SW480 (cell line): Measurements from ENCODE around the gene UBE2E1.

Experiments
- DNase-seq: peaks from one replicate; pipeline ENCODE4 v3.0.0-alpha.2; 2016; ENCODE audit warnings: low spot score

The UBE2E1 gene

DNA sequence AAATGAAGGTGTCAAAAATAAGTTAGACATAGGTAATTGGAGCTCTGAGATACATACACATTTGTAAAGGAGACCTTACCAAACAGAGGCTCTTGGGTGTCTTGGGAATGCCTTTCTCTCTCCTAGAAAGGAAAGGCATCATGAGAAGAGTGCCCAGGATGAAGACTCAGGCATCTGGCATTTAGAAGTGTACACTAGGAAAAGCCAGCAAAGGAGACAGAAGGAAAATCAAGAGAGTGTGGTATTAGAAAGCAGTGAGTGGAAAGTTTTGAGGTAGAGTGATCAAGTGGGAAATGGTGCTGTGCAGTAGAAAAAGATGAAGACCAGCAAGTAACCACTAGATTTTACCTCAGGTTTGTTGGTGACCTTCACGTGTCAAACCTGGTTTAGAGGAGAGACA is 16.1 kb downstream of the UBE2E1 start:
- no peak for DNase-seq

DNA sequence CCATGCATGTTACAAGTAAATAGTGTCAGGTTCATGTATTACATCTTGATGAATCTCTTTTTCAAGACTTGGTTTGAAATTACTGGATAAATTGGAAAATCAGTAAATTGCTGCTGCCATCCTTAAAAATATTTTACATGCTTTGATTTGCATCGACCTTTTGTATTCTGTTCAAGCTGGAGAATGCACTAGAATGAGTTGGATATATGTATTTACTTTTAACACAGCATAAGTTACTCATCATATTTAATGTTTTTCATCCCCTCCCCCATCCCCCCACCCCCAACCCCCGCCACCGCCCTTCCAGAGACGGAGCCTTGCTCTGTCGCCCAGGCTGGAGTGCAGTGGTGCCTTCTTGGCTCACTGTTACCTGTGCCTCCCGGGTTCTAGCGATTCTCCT is 16.8 kb downstream of the UBE2E1 start:
- DNase-seq = no peak

DNA sequence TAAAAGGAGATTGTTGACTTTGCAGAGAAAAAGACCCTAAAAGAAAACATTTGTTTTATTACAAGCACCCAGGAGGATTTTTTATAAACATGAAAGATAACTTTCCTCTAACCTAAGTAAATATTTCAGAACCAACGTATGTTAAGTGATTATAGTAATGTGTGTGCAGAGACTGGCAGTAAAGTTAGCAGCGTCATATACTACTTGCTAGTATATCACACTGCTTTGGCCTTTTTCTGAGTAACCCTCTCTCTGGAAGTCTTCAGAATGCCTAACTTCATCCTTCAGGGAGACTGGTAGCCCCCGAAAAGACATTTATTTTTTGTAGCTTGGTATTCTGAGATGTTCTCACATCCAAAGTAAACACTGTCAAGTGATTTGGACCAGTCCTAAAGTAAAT is 17.9 kb downstream of the UBE2E1 start:
- no peak for DNase-seq

DNA sequence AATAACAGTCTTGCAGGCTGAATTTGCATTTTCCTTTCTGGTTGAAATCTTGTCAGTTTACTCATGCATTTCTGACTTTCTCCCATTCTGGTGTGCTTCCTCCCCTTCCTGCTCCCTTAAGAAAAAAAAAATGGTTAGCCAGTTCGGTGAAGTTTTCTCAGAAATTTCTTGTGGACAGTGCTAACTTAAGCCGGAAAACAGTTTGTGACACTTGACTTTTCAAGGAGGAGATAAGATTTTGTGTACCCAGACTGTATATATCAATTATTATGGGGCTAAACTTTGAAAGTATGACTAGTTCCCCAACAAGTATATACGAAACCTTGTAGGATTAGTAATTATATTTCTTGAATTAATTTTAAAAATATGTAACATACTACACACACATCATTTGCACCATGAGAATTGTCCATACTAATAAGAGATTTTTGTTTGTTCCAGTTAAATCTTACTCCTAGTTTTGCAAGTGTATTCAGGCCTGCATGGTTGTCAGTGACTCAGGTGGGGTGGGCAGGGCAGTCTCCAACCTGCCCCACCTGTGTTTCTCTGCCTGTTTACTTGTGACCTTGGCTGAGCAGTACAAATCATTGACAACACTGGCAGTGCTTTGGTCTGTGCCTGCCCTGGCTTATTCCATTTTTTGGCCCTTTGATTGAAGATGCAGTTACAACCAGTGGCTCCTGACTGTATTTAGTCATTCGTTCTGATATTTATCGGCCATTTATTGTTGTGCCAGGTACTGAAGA is 19.1 kb downstream of the UBE2E1 start:
- DNase-seq = no peak

DNA sequence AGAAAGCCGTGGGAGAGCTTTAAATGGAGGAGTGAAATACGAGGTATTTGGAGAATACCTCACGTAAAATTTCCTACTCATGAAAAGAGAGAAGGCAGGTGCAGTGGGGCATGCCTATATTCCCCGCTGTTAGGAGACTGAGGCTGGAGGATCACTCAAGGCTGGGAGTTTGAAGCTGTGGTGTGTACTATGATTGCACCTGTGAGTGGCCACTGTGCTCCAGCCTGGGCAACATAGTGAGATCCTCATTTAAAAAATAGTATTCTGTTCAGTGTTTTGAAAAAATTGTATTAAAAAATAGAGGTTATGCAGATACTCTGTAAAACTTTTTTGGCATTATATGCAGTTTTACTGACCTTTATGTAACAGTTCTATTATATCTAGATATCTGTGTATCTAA is 20.0 kb downstream of the UBE2E1 start:
- no peak for DNase-seq

- no peak for DNase-seq
Observed at GRCh38 chr3:23826382-23827064, 20.8 kb downstream of the UBE2E1 start.

DNA sequence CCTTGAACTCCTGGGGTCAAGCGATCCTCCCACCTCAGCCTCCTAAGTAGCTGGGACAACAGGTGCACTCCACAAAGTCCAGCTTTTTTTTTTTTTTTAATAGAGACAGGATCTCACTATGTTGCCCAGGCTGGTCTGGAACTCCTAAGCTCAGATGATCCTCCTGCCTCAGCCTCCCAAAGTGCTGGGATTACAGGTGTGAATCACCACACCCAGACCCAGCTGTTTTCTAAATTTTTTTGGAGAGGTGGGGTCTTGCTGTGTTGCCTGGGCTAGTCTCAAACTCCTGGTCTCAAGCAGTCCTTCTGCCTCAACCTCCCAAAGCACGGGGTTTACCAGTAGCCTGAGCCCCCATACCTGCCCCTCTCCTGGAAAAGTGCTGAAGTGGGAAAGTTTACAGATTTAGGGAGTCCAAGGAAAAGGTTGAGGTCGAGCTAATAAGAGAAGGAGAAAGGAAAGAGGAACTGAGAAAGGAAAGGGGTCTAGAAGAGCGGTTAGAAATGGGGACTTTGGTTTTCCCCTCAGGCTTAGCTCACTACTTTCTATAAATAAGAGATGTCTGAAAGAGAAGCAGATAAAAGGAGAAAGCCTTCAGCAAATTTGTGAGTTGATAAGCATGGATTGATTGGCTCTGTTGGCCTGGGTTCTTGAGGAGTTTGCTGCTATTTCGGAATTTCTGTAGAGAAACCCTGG is 23.6 kb downstream of the UBE2E1 start:
- no peak for DNase-seq

- DNase-seq = no peak
Observed at GRCh38 chr3:23830869-23831484, 25.2 kb downstream of the UBE2E1 start.

- DNase-seq = no peak
Observed at GRCh38 chr3:23831517-23832394, 26.0 kb downstream of the UBE2E1 start.

DNA sequence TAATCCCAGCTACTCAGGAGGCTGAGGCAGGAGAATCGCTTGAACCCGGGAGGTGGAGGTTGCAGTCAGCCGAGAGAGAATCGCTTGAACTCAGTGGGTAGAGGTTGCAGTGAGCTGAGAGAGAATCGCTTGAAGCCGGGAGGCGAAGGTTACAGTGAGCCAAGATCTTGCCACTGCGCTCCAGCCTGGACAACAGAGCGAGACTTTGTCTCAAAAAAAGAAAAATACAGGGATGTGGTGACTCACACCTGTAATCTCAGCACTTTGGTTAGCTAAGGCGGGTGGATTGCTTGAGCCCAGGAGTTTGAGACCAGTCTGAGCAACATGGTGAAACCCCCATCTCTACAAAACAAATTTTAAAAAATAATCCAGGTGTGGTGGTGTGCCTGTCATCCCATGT is 26.8 kb downstream of the UBE2E1 start:
- DNase-seq = no peak

DNA sequence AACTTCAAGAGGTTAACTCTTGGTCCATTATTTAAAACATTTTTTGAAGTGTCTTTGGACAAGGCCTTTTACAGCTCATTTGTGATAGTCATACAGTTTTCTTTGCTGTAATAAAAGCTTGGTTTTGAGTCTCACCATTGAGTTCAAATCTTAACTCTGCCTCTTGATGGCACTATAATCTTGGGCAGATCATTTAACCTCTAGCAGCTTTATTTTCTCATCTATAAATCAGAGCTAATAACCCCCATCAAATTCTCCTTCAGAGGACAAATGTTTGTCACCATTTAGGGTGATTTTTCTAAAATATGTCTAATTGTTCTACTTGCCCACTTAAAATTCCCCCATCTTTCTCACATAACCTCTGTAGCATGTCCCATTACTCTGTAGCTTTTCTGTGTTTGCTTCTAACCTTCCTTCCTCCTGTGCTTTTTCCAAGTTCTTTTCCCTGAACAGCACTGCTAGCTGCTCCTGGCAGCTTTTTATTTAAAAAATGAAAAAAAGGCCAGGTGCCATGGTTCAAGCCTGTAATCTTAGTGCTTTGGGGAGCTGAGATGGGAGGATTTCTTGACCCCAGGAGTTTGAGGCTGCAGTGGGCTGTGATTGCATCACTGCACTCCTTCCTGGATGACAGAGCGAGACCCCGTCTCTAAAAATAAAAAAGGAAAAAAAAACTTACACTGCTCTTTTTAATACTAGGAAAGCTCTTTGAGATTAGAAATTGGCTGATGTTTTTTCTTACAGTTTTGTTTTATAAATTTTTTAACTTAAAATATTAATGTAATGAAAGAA is 28.5 kb downstream of the UBE2E1 start:
- DNase-seq = no peak

GRCh38 chr3:23835087-23835486 is 29.3 kb downstream of the UBE2E1 start:
- DNase-seq = no peak

DNA sequence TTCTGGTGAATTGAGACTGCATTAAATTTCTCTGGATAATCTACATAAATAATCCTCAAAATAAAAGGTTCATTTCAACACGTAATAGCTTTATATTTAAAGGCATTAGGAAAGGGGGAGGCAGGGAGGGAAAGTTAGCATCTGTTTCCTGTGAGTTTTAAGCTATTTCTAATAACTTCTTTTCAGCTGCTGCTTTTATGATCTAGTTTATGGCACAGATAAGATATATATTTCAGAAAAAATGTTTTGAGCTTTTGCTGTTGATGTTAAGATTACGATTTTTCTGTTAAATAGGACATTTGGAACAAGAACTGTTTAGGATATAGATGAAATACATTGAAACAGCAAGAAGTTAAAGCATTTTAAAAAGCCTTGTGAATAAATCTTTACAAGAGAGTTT is 30.0 kb downstream of the UBE2E1 start:
- no peak for DNase-seq

- DNase-seq = no peak
Observed at GRCh38 chr3:23836536-23837230, 30.9 kb downstream of the UBE2E1 start.

DNA sequence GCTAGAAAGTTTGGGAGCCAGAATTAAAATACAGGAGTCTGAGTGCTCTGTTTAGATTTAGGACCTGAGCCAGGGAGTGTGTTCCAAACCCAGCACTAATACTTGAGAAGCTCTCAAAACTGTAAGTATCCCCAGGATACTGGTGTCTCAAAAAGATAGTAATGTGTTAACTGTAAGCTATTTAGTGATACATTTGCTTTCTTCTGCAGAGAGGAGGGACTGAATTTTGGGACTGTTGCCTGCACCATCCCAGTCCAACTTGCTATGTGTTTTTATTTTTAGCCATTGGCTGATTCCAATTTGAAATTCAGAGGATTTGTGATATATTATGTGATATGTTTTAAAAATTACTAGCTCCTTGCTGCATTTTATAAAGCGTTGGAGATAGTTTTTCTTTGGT is 31.5 kb downstream of the UBE2E1 start:
- DNase-seq = no peak

- DNase-seq = no peak
Observed at GRCh38 chr3:23837691-23838090, 31.9 kb downstream of the UBE2E1 start.

GRCh38 chr3:23840521-23840920 is 34.8 kb downstream of the UBE2E1 start:
- DNase-seq = no peak

GRCh38 chr3:23843869-23844268 is 38.1 kb downstream of the UBE2E1 start:
- DNase-seq = no peak

DNA sequence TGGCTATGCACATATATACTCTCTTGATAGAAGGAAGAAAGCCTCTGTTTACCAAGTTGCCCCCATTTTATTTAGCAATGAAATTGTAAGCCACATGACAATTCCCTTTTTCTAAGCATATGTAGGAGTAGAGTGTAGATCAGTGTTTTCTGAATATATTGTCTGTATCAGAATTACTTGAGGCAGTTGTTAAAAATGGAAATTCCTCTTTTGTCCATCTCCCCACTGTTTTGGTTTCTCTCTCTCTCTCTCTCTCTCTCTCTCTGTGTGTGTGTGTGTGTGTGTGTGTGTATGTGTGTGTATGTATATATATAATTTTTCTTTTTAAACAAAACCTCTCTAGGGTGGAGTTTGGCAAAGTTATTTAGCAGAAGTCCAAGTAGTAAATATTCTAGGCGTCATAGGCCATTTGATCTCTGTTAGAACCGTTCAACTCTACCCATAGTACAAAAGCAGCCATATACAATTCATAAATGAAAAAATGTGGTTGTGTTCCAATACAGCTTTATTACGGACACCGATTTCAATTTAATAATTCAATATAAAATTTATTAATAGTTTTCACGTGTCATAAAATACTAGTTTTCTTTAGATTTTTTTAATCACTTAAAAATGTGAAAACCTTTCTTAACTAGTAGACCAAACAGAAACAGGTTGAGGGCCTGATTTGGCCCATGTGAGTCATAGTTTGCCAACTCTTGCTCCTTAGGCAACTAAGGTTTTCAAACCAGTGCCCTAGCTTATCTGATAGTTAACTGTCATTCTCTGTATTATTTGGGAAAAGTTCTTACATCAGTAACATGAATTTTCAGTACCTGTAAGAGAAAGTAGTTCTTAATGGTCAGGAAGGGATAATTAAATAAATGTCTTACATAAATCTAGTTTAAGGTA is 39.8 kb downstream of the UBE2E1 start:
- DNase-seq = no peak
